Stimulated activated CD8-positive, alpha-beta memory T cell treated with anti-CD3 and anti-CD28 coated beads, Interleukin-7, amount 100 ng/mL, for 1 hour (primary cell): ENCODE results near the gene ANKS1B.
"Not testable (repeated sequence)": the region's sequence is repeated elsewhere in the genome, so short reads cannot be mapped to it uniquely, and the experiment has no call there.

Source experiments
- DNase-seq, 2 donors: peaks; one replicate each; pipeline ENCODE4 v3.0.0-alpha.2; 2020; ENCODE audit warnings: low read depth in 2 of 2

Gene ANKS1B

GRCh38 chr12:99984271-99985128, at the start of gene ANKS1B:
ANKS1B (minus strand) TSS chr12:99984936; CDS start chr12:99984237, 699 bp downstream.
- DNase-seq: no peak

GRCh38 chr12:100031836-100032235, 47.1 kb upstream of the ANKS1B start:
- no peak for DNase-seq

GRCh38 chr12:100027671-100028070, 42.9 kb upstream of the ANKS1B start:
- no peak for DNase-seq

GRCh38 chr12:100026241-100026640, 41.5 kb upstream of the ANKS1B start:
- no peak for DNase-seq

GRCh38 chr12:100024974-100025555, 40.3 kb upstream of the ANKS1B start:
- DNase-seq: no peak

GRCh38 chr12:100020370-100020769, 35.6 kb upstream of the ANKS1B start:
- no peak for DNase-seq

GRCh38 chr12:100017056-100017455, 32.3 kb upstream of the ANKS1B start:
- DNase-seq: no peak

GRCh38 chr12:100016304-100016703, 31.6 kb upstream of the ANKS1B start:
- not testable (repeated sequence) for DNase-seq

- DNase-seq: not testable (repeated sequence)
Observed at GRCh38 chr12:100005846-100006245, 21.1 kb upstream of the ANKS1B start.

GRCh38 chr12:99997806-99998205, 13.1 kb upstream of the ANKS1B start:
- no peak for DNase-seq

- DNase-seq: no peak
Observed at GRCh38 chr12:99996095-99996494, 11.4 kb upstream of the ANKS1B start.

GRCh38 chr12:99985631-99986030, 895 bp upstream of the ANKS1B start:
- no peak for DNase-seq

GRCh38 chr12:99985129-99985570, 414 bp upstream of the ANKS1B start:
- no peak for DNase-seq

GRCh38 chr12:99983456-99984258, 1.1 kb downstream of the ANKS1B start:
- no peak for DNase-seq

- no peak for DNase-seq
Observed at GRCh38 chr12:99981639-99982190, 3.0 kb downstream of the ANKS1B start.

- no peak for DNase-seq
Observed at GRCh38 chr12:99979471-99979870, 5.3 kb downstream of the ANKS1B start.

- no peak for DNase-seq
Observed at GRCh38 chr12:99978152-99978551, 6.6 kb downstream of the ANKS1B start.

- DNase-seq: no peak
Observed at GRCh38 chr12:99977550-99977949, 7.2 kb downstream of the ANKS1B start.

GRCh38 chr12:99976762-99977161, 8.0 kb downstream of the ANKS1B start:
- no peak for DNase-seq

GRCh38 chr12:99975321-99975720, 9.4 kb downstream of the ANKS1B start:
- no peak for DNase-seq

GRCh38 chr12:99974146-99974545, 10.6 kb downstream of the ANKS1B start:
- no peak for DNase-seq

GRCh38 chr12:99966429-99966828, 18.3 kb downstream of the ANKS1B start:
- no peak for DNase-seq
